H9 (cell line): ENCODE results near the gene TSNAXIP1. TPM values are rescaled to one million over a fixed set of nuclear protein-coding genes. Genes with fewer than 3 reads are reported as not detected.

Source experiments
- DNase-seq: peaks from one replicate; pipeline ENCODE4 v3.0.0-alpha.2; 2017
- H2AFZ ChIP-seq: one replicate; pipeline ENCODE4 v1.6.1; 2013; ENCODE audit warnings: mild to moderate bottlenecking, low read length, control low read depth, moderate library complexity
- H2AK5ac ChIP-seq: 2 replicates; pipeline ENCODE4 v1.6.1; 2013; ENCODE audit warnings: low read length, control low read depth, mixed read lengths; ENCODE audit not compliant: insufficient read length
- H2BK120ac ChIP-seq: one replicate; pipeline ENCODE4 v1.6.1; 2013; ENCODE audit warnings: low read depth, mild to moderate bottlenecking, low read length, control low read depth, inconsistent platforms; ENCODE audit not compliant: poor library complexity, severe bottlenecking
- H2BK12ac ChIP-seq: 2 replicates; pipeline ENCODE4 v1.6.1; 2013; ENCODE audit warnings: low read length, control low read depth, mixed read lengths, low read depth; ENCODE audit not compliant: insufficient read length
- H2BK15ac ChIP-seq: 2 replicates; pipeline ENCODE4 v1.6.1; 2013; ENCODE audit warnings: low read depth, low read length, control low read depth
- H2BK20ac ChIP-seq: one replicate; pipeline ENCODE4 v1.6.1; 2013; ENCODE audit warnings: low read depth, mild to moderate bottlenecking, low read length, control low read depth, inconsistent platforms; ENCODE audit not compliant: poor library complexity, severe bottlenecking
- H2BK5ac ChIP-seq: 2 replicates; pipeline ENCODE4 v1.6.1; 2013; ENCODE audit warnings: low read length, control low read depth, mixed read lengths; ENCODE audit not compliant: insufficient read length
- H3K14ac ChIP-seq: 2 replicates; pipeline ENCODE4 v1.6.1; 2013; ENCODE audit warnings: low read length, control low read depth; ENCODE audit not compliant: insufficient read depth
- H3K18ac ChIP-seq: 2 replicates; pipeline ENCODE4 v1.6.1; 2013; ENCODE audit warnings: low read depth, mild to moderate bottlenecking, mixed read lengths, low read length, control low read depth; ENCODE audit not compliant: insufficient read length
- H3K23ac ChIP-seq: 2 replicates; pipeline ENCODE4 v1.6.1; 2013; ENCODE audit warnings: low read length, control low read depth, mixed read lengths, low read depth; ENCODE audit not compliant: insufficient read length
- H3K23me2 ChIP-seq: 2 replicates; pipeline ENCODE4 v1.6.1; 2013; ENCODE audit warnings: low read depth, mild to moderate bottlenecking, mixed read lengths, low read length, control low read depth; ENCODE audit not compliant: insufficient read length, poor library complexity, severe bottlenecking
- H3K27ac ChIP-seq: 2 replicates; pipeline ENCODE4 v1.5.1; 2013; ENCODE audit warnings: low read length, control low read depth, mixed read lengths, low read depth; ENCODE audit not compliant: insufficient read length
- H3K27me3 ChIP-seq: 2 replicates; pipeline ENCODE4 v1.6.1; 2013; ENCODE audit warnings: low read length, control low read depth, inconsistent platforms; ENCODE audit not compliant: insufficient read depth
- H3K4ac ChIP-seq: 2 replicates; pipeline ENCODE4 v1.6.1; 2013; ENCODE audit warnings: low read depth, mild to moderate bottlenecking, control low read depth, inconsistent platforms, low read length, moderate library complexity
- H3K4me1 ChIP-seq: 2 replicates; pipeline ENCODE4 v1.6.1; 2013; ENCODE audit warnings: low read length, control low read depth, inconsistent platforms; ENCODE audit not compliant: insufficient read depth
- H3K4me2 ChIP-seq: 2 replicates; pipeline ENCODE4 v1.6.1; 2013; ENCODE audit warnings: low read length, control low read depth, mixed read lengths; ENCODE audit not compliant: insufficient read length, insufficient read depth
- H3K56ac ChIP-seq: 2 replicates; pipeline ENCODE4 v1.6.1; 2013; ENCODE audit warnings: low read depth, mild to moderate bottlenecking, mixed read lengths, low read length, control low read depth; ENCODE audit not compliant: insufficient read length
- H3K79me1 ChIP-seq: 2 replicates; pipeline ENCODE4 v1.6.1; 2013; ENCODE audit warnings: low read depth, mild to moderate bottlenecking, moderate library complexity, low read length, control low read depth, inconsistent platforms; ENCODE audit not compliant: insufficient read depth, poor library complexity, severe bottlenecking
- H3K79me2 ChIP-seq: 2 replicates; pipeline ENCODE4 v1.6.1; 2013; ENCODE audit warnings: low read length, control low read depth, inconsistent platforms; ENCODE audit not compliant: insufficient read depth
- H3K9ac ChIP-seq: 2 replicates; pipeline ENCODE4 v1.6.1; 2013; ENCODE audit warnings: low read length, control low read depth, mixed read lengths; ENCODE audit not compliant: insufficient read length; ENCODE audit errors: extremely low read depth
- H3K9me3 ChIP-seq: one replicate; pipeline ENCODE4 v1.6.1; 2013; ENCODE audit warnings: low read depth, low read length, inconsistent platforms; ENCODE audit not compliant: control insufficient read depth
- H3T11ph ChIP-seq: one replicate; pipeline ENCODE4 v1.6.1; 2013; ENCODE audit warnings: mild to moderate bottlenecking, low read length, control low read depth, inconsistent platforms
- H4K20me1 ChIP-seq: one replicate; pipeline ENCODE4 v1.6.1; 2013; ENCODE audit not compliant: control insufficient read depth, insufficient read length, insufficient read depth
- H4K5ac ChIP-seq: 2 replicates; pipeline ENCODE4 v1.6.1; 2013; ENCODE audit warnings: low read depth, mild to moderate bottlenecking, mixed read lengths, low read length, control low read depth; ENCODE audit not compliant: insufficient read length
- H4K8ac ChIP-seq: replicated peaks from 2 replicates; pipeline ENCODE4 v1.6.1; 2013; ENCODE audit warnings: low read length, control low read depth, mixed read lengths, low read depth; ENCODE audit not compliant: insufficient read length
- H4K91ac ChIP-seq: 2 replicates; pipeline ENCODE4 v1.6.1; 2013; ENCODE audit warnings: low read depth, mild to moderate bottlenecking, moderate library complexity, mixed read lengths, low read length, control low read depth; ENCODE audit not compliant: insufficient read length
- H3K27ac Mint-ChIP-seq, 3 experiments: 2 replicates in 2 of 3; 3 replicates in 1 of 3; pipeline ENCODE4 v1.8.0; 2020 to 2021; ENCODE audit warnings: mixed read lengths in 3 of 3, mild to moderate bottlenecking in 1 of 3, moderate library complexity in 1 of 3
- H3K27me3 Mint-ChIP-seq: 2 replicates; pipeline ENCODE4 v1.8.0; 2021; ENCODE audit warnings: low read depth, mild to moderate bottlenecking, moderate library complexity, mixed read lengths
- H3K36me3 Mint-ChIP-seq, 3 experiments: 2 replicates in 2 of 3; 3 replicates in 1 of 3; pipeline ENCODE4 v1.8.0; 2020 to 2021; ENCODE audit warnings: low read depth in 3 of 3, mixed read lengths in 3 of 3; ENCODE audit not compliant: insufficient read depth in 1 of 3
- H3K4me1 Mint-ChIP-seq, 2 experiments: 2 replicates each; pipeline ENCODE4 v1.8.0; 2020; ENCODE audit warnings: mixed read lengths in 2 of 2
- H3K4me3 Mint-ChIP-seq, 2 experiments: 2 replicates in 1 of 2; 3 replicates in 1 of 2; pipeline ENCODE4 v1.8.0; 2020 to 2021; ENCODE audit warnings: mild to moderate bottlenecking in 2 of 2, mixed read lengths in 2 of 2, moderate library complexity in 1 of 2
- H3K9me3 Mint-ChIP-seq, 2 experiments: 2 replicates in 1 of 2; 3 replicates in 1 of 2; pipeline ENCODE4 v1.8.0; 2020; ENCODE audit warnings: mild to moderate bottlenecking in 2 of 2, mixed read lengths in 2 of 2, moderate library complexity in 1 of 2
- WGBS: extraction: QIAGEN DNeasy Blood & Tissue Kit; methylation state at CpG from one replicate; pipeline ENCODE4 v1.1.7; 2013; ENCODE audit warnings: missing lambda C conversion rate, low lambda C conversion rate, mixed read lengths; ENCODE audit not compliant: insufficient read length; ENCODE audit errors: extremely low coverage; 5-methylcytosine and 5-hydroxymethylcytosine counted together
- total RNA-seq: library from RNA; stranded (reverse); gene quantifications from 2 replicates; pipeline ENCODE4 v1.2.1, GENCODE V29; 2021
- TF ChIP-seq, protein P1 (sequence below): fragments of 200-600 bp; sonication (generic); conservative IDR thresholded peaks from 3 replicates; pipeline ENCODE4 v1.8.0; 2021; ENCODE audit warnings: antibody characterized with exemption, mild to moderate bottlenecking

Gene TSNAXIP1
- total RNA-seq, 1 experiment from 2014 or later = 1.3 TPM

DNA sequence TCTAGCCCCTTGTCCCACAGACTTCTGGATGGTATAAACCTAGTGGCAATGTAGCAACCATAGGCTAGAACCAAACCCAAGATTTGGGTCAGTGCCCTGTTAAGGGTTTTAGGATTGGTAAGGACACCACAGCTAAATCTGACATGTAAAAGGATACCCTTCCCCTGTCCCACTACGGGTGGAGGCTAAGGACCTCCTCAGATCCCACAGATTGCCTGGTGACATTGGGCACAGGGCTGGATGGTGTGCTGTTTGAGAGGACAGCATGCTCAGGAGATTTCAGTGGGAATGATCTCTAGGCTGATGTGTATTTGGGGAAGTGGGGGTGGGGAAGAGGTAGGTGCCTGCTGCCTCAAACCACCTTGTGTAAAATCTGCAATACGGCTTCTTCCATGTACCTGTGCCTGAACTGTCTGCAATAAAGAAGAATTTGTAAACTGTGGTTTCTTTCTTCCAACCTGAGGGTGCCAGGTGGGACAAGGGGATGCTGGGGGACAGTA lies 65.5 kb downstream of the TSNAXIP1 start:
- Histone ChIP-seq H2BK5ac (no peak overlapping the region), H4K8ac (no peak overlapping the region), H3K79me1 (no peaks in the 10 kb centered on the region), H2AK5ac (no peak overlapping the region), H3K79me2 (peaks cover 2% of the 10 kb centered on the region; the same call in 1 of the 2 replicates), H3K56ac (no peak overlapping the region), H2BK15ac (no peak overlapping the region), H3K23me2 (peaks cover 13% of the 10 kb centered on the region), H3T11ph (no peak overlapping the region), H3K23ac (no peak overlapping the region), H2BK20ac (no peak overlapping the region), H3K14ac (no peak overlapping the region), H4K5ac (no peak overlapping the region), H3K27ac (no peak overlapping the region), H4K91ac (no peak overlapping the region), H3K4me2 (peak overlapping the region; percentile 79), H2BK120ac (no peak overlapping the region), H2BK12ac (no peak overlapping the region), H2AFZ (no peak overlapping the region), H3K4me1 (no peaks in the 10 kb centered on the region; the same call in 1 of the 2 replicates), H4K20me1 (no peaks in the 10 kb centered on the region), H3K9me3 (no peaks in the 10 kb centered on the region), H3K9ac (no peak overlapping the region), H3K18ac (no peak overlapping the region), H3K4ac (no peak overlapping the region), H3K27me3 (no peaks in the 10 kb centered on the region)
- Mint-ChIP-seq H3K4me3 (peak overlapping the region; percentile 91 to 96; a peak in 4 of 5 replicates), H3K27ac (peak overlapping the region in 2 of 3 experiments; percentile 61 to 89; a peak in 2 of 7 replicates), H3K27me3 (no peaks in the 10 kb centered on the region), H3K4me1 (peaks cover 11 to 13% of the 10 kb centered on the region in 2 experiments), H3K9me3 (no peaks in the 10 kb centered on the region), H3K36me3 (peaks cover 13 to 63% (median 45%) of the 10 kb centered on the region in 3 experiments; a peak in 6 of 7 replicates)
- DNase-seq = no peak
- WGBS = no CpG with 5 or more reads among the region's 2 CpGs
- TF ChIP-seq, protein P1, sequence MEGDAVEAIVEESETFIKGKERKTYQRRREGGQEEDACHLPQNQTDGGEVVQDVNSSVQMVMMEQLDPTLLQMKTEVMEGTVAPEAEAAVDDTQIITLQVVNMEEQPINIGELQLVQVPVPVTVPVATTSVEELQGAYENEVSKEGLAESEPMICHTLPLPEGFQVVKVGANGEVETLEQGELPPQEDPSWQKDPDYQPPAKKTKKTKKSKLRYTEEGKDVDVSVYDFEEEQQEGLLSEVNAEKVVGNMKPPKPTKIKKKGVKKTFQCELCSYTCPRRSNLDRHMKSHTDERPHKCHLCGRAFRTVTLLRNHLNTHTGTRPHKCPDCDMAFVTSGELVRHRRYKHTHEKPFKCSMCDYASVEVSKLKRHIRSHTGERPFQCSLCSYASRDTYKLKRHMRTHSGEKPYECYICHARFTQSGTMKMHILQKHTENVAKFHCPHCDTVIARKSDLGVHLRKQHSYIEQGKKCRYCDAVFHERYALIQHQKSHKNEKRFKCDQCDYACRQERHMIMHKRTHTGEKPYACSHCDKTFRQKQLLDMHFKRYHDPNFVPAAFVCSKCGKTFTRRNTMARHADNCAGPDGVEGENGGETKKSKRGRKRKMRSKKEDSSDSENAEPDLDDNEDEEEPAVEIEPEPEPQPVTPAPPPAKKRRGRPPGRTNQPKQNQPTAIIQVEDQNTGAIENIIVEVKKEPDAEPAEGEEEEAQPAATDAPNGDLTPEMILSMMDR = no peak
